ENCODE data around the gene PROCA1. TPM values are rescaled to one million over a fixed set of nuclear protein-coding genes. Genes with fewer than 3 reads are reported as not detected.

Gene PROCA1
- total RNA-seq, 1 donor from 2014 or later: 12.5 TPM

DNA sequence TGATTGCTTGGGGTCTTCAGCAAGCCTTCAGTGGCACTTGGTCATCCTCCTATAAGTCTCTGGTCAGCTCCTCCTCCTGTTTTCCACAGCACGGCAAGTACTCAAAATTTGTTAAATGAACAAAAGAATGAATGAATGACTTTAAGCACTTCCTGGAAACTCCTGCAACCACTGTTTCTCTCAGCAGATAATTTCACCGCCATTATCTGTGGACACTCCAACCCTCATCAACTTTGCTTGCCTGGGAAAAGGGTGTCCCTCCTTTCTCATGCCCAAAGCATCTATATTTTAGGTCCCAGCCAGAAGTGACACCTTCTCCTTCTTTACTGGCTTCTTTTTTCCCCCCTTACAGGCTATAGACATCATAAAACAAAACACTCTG, 4.4 kb downstream of the PROCA1 start:
- H3K9me3 Mint-ChIP-seq: no peaks in the 10 kb centered on the region
- no peak for DNase-seq (ENCODE audit: low read depth, low spot score)
- peak overlapping the region; percentile 76 for H3K4me3 Mint-ChIP-seq
- peaks cover 5% of the 10 kb centered on the region for H3K36me3 Mint-ChIP-seq (ENCODE audit: low read depth)
- TF ChIP-seq, protein P1, sequence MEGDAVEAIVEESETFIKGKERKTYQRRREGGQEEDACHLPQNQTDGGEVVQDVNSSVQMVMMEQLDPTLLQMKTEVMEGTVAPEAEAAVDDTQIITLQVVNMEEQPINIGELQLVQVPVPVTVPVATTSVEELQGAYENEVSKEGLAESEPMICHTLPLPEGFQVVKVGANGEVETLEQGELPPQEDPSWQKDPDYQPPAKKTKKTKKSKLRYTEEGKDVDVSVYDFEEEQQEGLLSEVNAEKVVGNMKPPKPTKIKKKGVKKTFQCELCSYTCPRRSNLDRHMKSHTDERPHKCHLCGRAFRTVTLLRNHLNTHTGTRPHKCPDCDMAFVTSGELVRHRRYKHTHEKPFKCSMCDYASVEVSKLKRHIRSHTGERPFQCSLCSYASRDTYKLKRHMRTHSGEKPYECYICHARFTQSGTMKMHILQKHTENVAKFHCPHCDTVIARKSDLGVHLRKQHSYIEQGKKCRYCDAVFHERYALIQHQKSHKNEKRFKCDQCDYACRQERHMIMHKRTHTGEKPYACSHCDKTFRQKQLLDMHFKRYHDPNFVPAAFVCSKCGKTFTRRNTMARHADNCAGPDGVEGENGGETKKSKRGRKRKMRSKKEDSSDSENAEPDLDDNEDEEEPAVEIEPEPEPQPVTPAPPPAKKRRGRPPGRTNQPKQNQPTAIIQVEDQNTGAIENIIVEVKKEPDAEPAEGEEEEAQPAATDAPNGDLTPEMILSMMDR (conservative IDR thresholded peaks at IDR 0.05): no peak
- peaks cover 36% of the 10 kb centered on the region for H3K4me1 Mint-ChIP-seq
- no peak overlapping the region for H3K27ac Mint-ChIP-seq (ENCODE audit: unreplicated experiment)
- peaks cover 4% of the 10 kb centered on the region for H3K27me3 Mint-ChIP-seq (ENCODE audit: low read depth)

DNA sequence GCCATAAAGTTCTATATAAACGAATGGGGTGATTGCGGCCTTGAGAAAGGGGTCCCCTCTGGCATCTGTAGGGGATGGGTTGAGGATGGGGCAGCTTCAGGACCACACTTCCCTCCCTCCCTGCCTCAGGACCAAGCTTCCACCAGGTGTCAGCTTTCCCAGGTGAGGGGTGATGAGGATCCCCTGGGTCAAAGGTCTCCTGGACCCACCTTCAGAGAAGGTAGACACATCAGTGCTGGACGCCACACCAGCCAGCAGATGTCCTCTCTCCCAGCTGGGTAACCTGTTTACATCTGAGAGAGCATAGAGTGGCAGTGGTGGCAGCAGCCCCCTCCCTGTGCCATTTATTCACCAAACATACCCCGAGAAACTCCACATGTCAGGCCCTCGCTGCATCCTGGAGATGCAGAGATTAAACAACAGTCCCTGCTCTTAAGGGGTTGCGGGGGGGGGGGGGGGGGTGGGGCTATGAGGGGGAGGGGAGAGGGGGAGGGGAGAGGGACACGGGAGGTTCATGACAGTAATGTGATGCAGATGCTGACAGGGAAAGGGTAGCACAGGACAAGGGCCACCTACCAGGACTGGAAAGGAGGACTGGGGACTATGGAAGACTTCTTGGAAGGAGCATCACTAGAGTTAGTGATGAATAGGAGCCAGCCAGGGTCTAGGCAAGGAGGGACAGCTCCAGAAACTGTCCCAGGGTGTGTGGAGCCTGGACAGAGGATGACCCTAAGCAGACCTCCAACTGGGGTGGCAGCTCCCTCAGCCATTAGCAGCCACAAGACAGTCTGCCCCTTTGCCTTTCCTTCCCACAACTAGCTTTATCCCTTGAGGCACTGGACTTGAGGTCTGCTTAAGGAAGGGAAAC, 5.0 kb downstream of the PROCA1 start:
- Mint-ChIP-seq H3K4me1 (peaks cover 36% of the 10 kb centered on the region), H3K27ac (ENCODE audit: unreplicated experiment) (no peak overlapping the region), H3K27me3 (ENCODE audit: low read depth) (peaks cover 4% of the 10 kb centered on the region), H3K36me3 (ENCODE audit: low read depth) (peaks cover 9% of the 10 kb centered on the region), H3K4me3 (peak overlapping the region; percentile 76), H3K9me3 (no peaks in the 10 kb centered on the region)
- DNase-seq (ENCODE audit: low read depth, low spot score): no peak
- TF ChIP-seq, protein P1 (conservative IDR thresholded peaks at IDR 0.05): no peak

DNA sequence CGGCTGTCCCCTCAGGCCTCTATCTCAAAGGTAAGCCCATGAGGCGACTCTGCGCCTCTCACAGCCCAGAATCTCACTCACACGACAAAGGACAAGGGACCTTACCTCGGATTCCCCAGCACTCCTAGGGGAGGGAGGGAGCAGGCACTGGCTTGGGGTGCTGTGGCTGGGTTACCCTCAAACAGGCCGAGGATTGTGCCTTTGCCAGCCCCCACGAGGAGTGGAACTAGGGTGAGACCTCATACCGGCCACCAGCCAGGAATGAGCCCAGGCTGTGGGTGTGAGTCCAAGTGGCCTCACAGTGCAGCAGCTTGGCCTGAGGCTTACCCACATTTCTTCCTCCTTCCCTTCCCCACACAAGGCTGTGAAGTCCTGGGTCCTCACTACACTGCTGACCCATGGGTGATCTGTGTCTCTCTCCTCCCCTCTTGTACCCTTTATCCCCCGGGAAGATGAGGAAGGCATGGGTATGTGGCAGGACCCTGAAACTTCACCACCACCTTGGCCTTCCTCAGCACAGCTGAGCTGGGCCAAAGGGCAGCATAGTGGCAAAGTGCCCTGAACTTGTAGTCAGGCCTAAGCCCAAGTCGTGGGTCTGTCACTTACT, 5.9 kb downstream of the PROCA1 start:
- Mint-ChIP-seq H3K4me3 (peak overlapping the region; percentile 35), H3K27me3 (ENCODE audit: low read depth) (peaks cover 4% of the 10 kb centered on the region), H3K4me1 (peaks cover 34% of the 10 kb centered on the region), H3K36me3 (ENCODE audit: low read depth) (peaks cover 13% of the 10 kb centered on the region), H3K9me3 (no peaks in the 10 kb centered on the region), H3K27ac (ENCODE audit: unreplicated experiment) (peak overlapping the region; percentile 82)
- no peak for DNase-seq (ENCODE audit: low read depth, low spot score)
- TF ChIP-seq, protein P1 (conservative IDR thresholded peaks at IDR 0.05): no peak

DNA sequence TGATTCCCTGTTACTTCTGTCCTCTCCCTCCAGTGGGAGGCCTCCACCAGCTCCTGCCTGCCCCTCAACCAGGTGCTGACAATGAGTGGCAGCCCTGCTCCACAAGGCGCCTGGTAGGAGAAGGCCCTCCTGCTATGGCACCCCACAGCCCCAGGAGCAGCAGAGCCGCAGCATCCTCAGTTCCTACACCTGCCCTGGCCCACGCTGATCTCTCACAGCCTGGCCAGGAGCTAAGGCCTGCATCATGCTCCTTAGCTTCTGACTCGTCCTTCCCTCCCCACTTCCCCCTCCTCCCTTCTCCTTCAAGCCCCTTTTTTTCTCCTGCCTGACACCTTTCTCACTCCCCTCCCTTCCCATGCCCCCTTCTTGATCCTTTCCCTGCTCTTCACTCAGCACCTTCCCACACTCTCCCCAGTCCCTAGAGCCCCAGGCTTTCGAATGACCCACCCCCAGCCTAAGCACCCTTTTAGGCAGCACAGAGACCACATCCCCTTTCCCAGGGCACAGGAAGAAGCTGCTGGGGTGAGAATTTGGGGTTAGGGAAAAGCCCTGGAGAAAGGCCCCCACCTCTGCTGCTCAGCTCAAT, 6.5 kb downstream of the PROCA1 start:
- H3K4me1 Mint-ChIP-seq: peaks cover 30% of the 10 kb centered on the region
- no peak for DNase-seq (ENCODE audit: low read depth, low spot score)
- peak overlapping the region; percentile 35 for H3K4me3 Mint-ChIP-seq
- no peak overlapping the region for H3K27ac Mint-ChIP-seq (ENCODE audit: unreplicated experiment)
- H3K27me3 Mint-ChIP-seq (ENCODE audit: low read depth): peaks cover 4% of the 10 kb centered on the region
- H3K36me3 Mint-ChIP-seq (ENCODE audit: low read depth): peaks cover 14% of the 10 kb centered on the region
- TF ChIP-seq, protein P1 (conservative IDR thresholded peaks at IDR 0.05): no peak
- H3K9me3 Mint-ChIP-seq: no peaks in the 10 kb centered on the region

DNA sequence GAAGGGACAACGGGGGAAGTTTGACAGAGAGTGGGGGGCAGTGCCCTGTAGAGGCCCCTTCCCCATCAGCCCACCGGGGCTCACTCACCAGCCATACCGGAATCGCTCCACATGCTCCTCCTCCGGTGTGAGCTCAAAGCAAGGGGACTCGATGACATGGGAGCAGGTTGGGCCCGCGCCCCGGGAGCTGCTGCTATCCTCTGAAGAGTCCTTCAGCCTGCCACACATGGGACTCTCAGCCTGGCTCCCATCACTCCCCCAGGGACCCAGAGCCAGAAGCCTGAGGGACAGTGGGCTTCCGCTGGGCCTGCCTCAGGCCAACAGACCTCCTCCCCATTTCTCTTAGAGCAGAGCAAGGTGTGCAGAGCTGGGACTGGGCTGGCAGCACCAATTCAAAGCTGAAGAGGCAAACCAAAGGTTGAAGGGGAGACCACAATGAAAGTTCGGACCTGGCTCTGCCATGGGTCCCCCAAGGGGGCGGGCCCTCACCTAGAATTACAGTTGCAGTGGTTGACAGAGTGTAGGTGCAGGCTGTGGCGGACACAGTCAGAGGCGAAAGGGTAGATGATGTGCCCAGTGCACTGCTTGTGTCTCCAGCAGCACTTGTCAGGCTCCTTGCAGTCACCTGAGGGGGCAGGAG, 7.3 kb downstream of the PROCA1 start:
- Mint-ChIP-seq H3K4me1 (peaks cover 30% of the 10 kb centered on the region), H3K27ac (ENCODE audit: unreplicated experiment) (peak overlapping the region; percentile 67), H3K36me3 (ENCODE audit: low read depth) (peaks cover 14% of the 10 kb centered on the region), H3K9me3 (no peaks in the 10 kb centered on the region), H3K27me3 (ENCODE audit: low read depth) (peaks cover 4% of the 10 kb centered on the region), H3K4me3 (no peak overlapping the region)
- DNase-seq (ENCODE audit: low read depth, low spot score): no peak
- TF ChIP-seq, protein P1 (conservative IDR thresholded peaks at IDR 0.05): no peak
